Liver (tissue), 9 donors: ENCODE results near the gene RIMOC1. TPM values are rescaled to one million over a fixed set of nuclear protein-coding genes. Genes with fewer than 3 reads are reported as not detected.

ENCODE experiments used
- DNase-seq: peaks from one replicate; pipeline ENCODE4 v3.0.0-alpha.2; 2017; ENCODE audit warnings: low spot score
- H3K27ac ChIP-seq, 2 donors: one replicate each; pipeline ENCODE4 v1.7.0; 2013; ENCODE audit warnings: inconsistent platforms in 2 of 2, low read length in 2 of 2, control low read depth in 1 of 2, low read depth in 1 of 2, mild to moderate bottlenecking in 1 of 2
- H3K27me3 ChIP-seq, 4 donors: one replicate each; pipeline versions ENCODE4 v1.6.1 to v1.7.0; 2013; ENCODE audit warnings: low read length in 3 of 4, inconsistent platforms in 1 of 4, mild to moderate bottlenecking in 1 of 4, moderate library complexity in 1 of 4; ENCODE audit not compliant: control insufficient read depth in 4 of 4, insufficient read depth in 4 of 4
- H3K36me3 ChIP-seq, 4 donors: one replicate each; pipeline versions ENCODE4 v1.6.1 to v1.7.0; 2013; ENCODE audit warnings: low read length in 3 of 4, mild to moderate bottlenecking in 3 of 4, low read depth in 1 of 4, moderate library complexity in 1 of 4; ENCODE audit not compliant: control insufficient read depth in 4 of 4, insufficient read depth in 3 of 4
- H3K4me1 ChIP-seq, 4 donors: one replicate each; pipeline versions ENCODE4 v1.6.1 to v1.7.0; 2013; ENCODE audit warnings: low read length in 3 of 4, mild to moderate bottlenecking in 3 of 4, moderate library complexity in 1 of 4; ENCODE audit not compliant: control insufficient read depth in 4 of 4, insufficient read depth in 4 of 4
- H3K4me3 ChIP-seq, 3 donors: one replicate each; pipeline versions ENCODE4 v1.6.1 to v1.7.0; 2013; ENCODE audit warnings: low read length in 3 of 3, control low read depth in 1 of 3, low read depth in 1 of 3, mild to moderate bottlenecking in 1 of 3
- H3K9ac ChIP-seq, 2 donors: one replicate each; pipeline ENCODE4 v1.7.0; 2013; ENCODE audit warnings: low read length in 2 of 2, mild to moderate bottlenecking in 2 of 2, moderate library complexity in 2 of 2, control low read depth in 1 of 2, low read depth in 1 of 2
- H3K9me3 ChIP-seq, 4 donors: one replicate each; pipeline versions ENCODE4 v1.6.1 to v1.7.0; 2013; ENCODE audit warnings: low read length in 3 of 4; ENCODE audit not compliant: control insufficient read depth in 4 of 4
- EGR1 ChIP-seq, 2 donors: IDR thresholded peaks; 2 replicates each; pipeline ENCODE4 v1.6.1; 2016 to 2018; ENCODE audit warnings: antibody characterized with exemption in 2 of 2, low read depth in 2 of 2
- FOXA1 ChIP-seq: IDR thresholded peaks from 2 replicates; pipeline ENCODE4 v1.6.1; 2016; ENCODE audit warnings: antibody characterized with exemption
- FOXA2 ChIP-seq: IDR thresholded peaks from 2 replicates; pipeline ENCODE4 v1.6.1; 2016; ENCODE audit warnings: antibody characterized with exemption
- HNF4A ChIP-seq, 2 donors: conservative IDR thresholded peaks; 2 replicates each; pipeline ENCODE4 v1.6.1; 2016; ENCODE audit warnings: antibody characterized with exemption in 2 of 2, mild to moderate bottlenecking in 2 of 2
- JUND ChIP-seq, 2 donors: IDR thresholded peaks; 2 replicates each; pipeline ENCODE4 v1.6.1; 2016; ENCODE audit warnings: antibody characterized with exemption in 2 of 2
- NR2F2 ChIP-seq: IDR thresholded peaks from 2 replicates; pipeline ENCODE4 v1.6.1; 2016; ENCODE audit warnings: antibody characterized with exemption
- RAD21 ChIP-seq, 2 donors: IDR thresholded peaks; 2 replicates each; pipeline ENCODE4 v1.6.1; 2016; ENCODE audit warnings: antibody characterized with exemption in 2 of 2, mild to moderate bottlenecking in 2 of 2
- REST ChIP-seq: IDR thresholded peaks from 2 replicates; pipeline ENCODE4 v1.6.1; 2016; ENCODE audit warnings: antibody characterized with exemption, mild to moderate bottlenecking
- RXRA ChIP-seq, 2 donors: IDR thresholded peaks; 2 replicates each; pipeline ENCODE4 v1.6.1; 2017 to 2018; ENCODE audit warnings: antibody characterized with exemption in 2 of 2, mild to moderate bottlenecking in 1 of 2
- SP1 ChIP-seq: IDR thresholded peaks from 2 replicates; pipeline ENCODE4 v1.6.1; 2018; ENCODE audit warnings: antibody characterized with exemption, mild to moderate bottlenecking
- TAF1 ChIP-seq: conservative IDR thresholded peaks from 2 replicates; pipeline ENCODE4 v1.6.1; 2016; ENCODE audit warnings: antibody characterized with exemption, mild to moderate bottlenecking
- YY1 ChIP-seq: IDR thresholded peaks from 2 replicates; pipeline ENCODE4 v1.6.1; 2016; ENCODE audit warnings: antibody characterized with exemption, mild to moderate bottlenecking
- WGBS: extraction: QIAGEN DNeasy Blood & Tissue Kit; methylation state at CpG from one replicate; pipeline ENCODE4 v1.1.7; 2013; 5-methylcytosine and 5-hydroxymethylcytosine counted together
- polyA plus RNA-seq, 2 donors: library from polyadenylated mRNA; stranded (reverse) in 1 of 2; unstranded in 1 of 2; fragments of 200-250 nt in 1 of 2; fragments of >200 nt in 1 of 2; fragmentation: Nextera tagmentation in 1 of 2; extraction: Ambion mirVana in 1 of 2; gene quantifications; one replicate each; pipeline versions ENCODE4 v1.2.1 to v1.2.3, GENCODE V29; 2013 to 2015
- total RNA-seq, 2 donors: library from RNA; depleted of rRNA; stranded (reverse); fragments of >200 nt; gene quantifications; one replicate each; pipeline ENCODE4 v1.2.3, GENCODE V29; 2014
- TF ChIP-seq, protein P1 (sequence below): fragments of 150-350 bp; IDR thresholded peaks from 2 replicates; pipeline ENCODE4 v1.5.1; 2017; ENCODE audit warnings: improper control_type of control experiment, low read depth, low read length; ENCODE audit not compliant: missing input control
- TF ChIP-seq, protein P2 (sequence below): IDR thresholded peaks from 2 replicates; pipeline ENCODE4 v1.6.1; 2016; ENCODE audit warnings: antibody characterized with exemption
- TF ChIP-seq, protein P3 (sequence below): IDR thresholded peaks from 2 replicates; pipeline ENCODE4 v1.6.1; 2016; ENCODE audit warnings: antibody characterized with exemption
- donor health status: healthy.
- donor health status: healthy.
- donor health status: healthy.
- donor health status: healthy.
- donor health status: healthy.

The RIMOC1 gene
- total and polyA plus RNA-seq, 4 donors: 3.7 to 11.8 (median 6.7) TPM

DNA sequence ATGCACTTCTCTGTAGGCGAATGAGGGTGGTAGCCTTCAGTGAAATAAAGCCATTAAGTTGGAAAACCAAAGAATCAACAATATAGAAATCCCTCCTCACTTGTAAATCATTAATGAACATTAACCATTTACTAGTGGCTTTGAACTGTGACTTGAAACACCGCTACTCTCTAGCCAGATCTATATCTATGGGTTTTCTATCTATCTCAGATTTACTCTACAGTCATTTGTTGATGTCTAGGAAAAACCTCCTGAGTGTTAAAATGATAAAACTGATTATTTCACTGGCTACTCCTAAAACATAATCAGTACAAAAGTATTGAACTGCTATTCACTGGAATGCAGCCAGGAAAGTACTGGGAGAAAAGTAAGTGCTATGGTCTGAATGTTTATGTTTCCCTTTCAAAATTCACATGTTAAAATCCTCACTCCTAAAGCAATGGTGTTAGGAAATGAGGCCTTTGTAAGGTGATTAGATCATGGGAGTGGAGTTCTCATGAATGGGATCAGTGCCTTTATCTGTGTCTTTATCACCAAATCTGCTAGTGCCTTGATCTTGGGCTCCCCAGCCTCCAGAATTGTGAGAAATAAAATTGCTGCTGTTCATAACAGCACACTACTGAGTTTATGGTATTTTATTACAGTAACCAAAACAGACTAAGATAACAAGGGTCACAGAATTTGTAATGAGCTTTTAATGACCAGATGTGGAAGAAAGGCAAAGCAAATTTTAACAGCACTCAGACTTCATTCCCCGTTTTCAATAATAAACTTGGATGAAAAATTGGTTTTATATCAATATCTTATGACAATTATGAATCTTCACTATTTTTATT, 25.3 kb upstream of the RIMOC1 start:
- no peaks in the 10 kb centered on the region for H3K4me1 ChIP-seq
- H3K9me3 ChIP-seq: no peaks in the 10 kb centered on the region
- no peak for TF ChIP-seq EGR1 (IDR thresholded peaks at IDR 0.05; ENCODE audit: low read depth in 2 of 2)
- no peak overlapping the region for H3K27ac ChIP-seq
- no peak for DNase-seq
- H3K36me3 ChIP-seq: no peaks in the 10 kb centered on the region
- no peak overlapping the region for H3K4me3 ChIP-seq
- H3K27me3 ChIP-seq: peaks cover 0 to 6% (median 1%) of the 10 kb centered on the region in 4 donors
- H3K9ac ChIP-seq: no peak overlapping the region
- 65% methylated on average over 3 of the region's 3 CpGs for WGBS

- no peak overlapping the region for H3K27ac ChIP-seq
- no peak for TF ChIP-seq YY1
- TF ChIP-seq REST: no peak
- TF ChIP-seq TAF1: no peak
- TF ChIP-seq JUND (IDR thresholded peaks at IDR 0.05): no peak
- no peak for TF ChIP-seq FOXA2
- TF ChIP-seq RAD21 (IDR thresholded peaks at IDR 0.05): no peak
- TF ChIP-seq, protein P1, sequence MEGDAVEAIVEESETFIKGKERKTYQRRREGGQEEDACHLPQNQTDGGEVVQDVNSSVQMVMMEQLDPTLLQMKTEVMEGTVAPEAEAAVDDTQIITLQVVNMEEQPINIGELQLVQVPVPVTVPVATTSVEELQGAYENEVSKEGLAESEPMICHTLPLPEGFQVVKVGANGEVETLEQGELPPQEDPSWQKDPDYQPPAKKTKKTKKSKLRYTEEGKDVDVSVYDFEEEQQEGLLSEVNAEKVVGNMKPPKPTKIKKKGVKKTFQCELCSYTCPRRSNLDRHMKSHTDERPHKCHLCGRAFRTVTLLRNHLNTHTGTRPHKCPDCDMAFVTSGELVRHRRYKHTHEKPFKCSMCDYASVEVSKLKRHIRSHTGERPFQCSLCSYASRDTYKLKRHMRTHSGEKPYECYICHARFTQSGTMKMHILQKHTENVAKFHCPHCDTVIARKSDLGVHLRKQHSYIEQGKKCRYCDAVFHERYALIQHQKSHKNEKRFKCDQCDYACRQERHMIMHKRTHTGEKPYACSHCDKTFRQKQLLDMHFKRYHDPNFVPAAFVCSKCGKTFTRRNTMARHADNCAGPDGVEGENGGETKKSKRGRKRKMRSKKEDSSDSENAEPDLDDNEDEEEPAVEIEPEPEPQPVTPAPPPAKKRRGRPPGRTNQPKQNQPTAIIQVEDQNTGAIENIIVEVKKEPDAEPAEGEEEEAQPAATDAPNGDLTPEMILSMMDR: no peak
- TF ChIP-seq, protein P2, sequence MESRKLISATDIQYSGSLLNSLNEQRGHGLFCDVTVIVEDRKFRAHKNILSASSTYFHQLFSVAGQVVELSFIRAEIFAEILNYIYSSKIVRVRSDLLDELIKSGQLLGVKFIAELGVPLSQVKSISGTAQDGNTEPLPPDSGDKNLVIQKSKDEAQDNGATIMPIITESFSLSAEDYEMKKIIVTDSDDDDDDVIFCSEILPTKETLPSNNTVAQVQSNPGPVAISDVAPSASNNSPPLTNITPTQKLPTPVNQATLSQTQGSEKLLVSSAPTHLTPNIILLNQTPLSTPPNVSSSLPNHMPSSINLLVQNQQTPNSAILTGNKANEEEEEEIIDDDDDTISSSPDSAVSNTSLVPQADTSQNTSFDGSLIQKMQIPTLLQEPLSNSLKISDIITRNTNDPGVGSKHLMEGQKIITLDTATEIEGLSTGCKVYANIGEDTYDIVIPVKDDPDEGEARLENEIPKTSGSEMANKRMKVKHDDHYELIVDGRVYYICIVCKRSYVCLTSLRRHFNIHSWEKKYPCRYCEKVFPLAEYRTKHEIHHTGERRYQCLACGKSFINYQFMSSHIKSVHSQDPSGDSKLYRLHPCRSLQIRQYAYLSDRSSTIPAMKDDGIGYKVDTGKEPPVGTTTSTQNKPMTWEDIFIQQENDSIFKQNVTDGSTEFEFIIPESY: no peak
- no peak for TF ChIP-seq FOXA1
- no peak for TF ChIP-seq RXRA (IDR thresholded peaks at IDR 0.05)
- TF ChIP-seq NR2F2: no peak
- TF ChIP-seq, protein P3, sequence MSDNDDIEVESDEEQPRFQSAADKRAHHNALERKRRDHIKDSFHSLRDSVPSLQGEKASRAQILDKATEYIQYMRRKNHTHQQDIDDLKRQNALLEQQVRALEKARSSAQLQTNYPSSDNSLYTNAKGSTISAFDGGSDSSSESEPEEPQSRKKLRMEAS: no peak
- no peak for TF ChIP-seq HNF4A (conservative IDR thresholded peaks at IDR 0.05)
- no peak for TF ChIP-seq SP1
- H3K36me3 ChIP-seq: no peaks in the 10 kb centered on the region
- H3K9me3 ChIP-seq: no peaks in the 10 kb centered on the region
- no peak overlapping the region for H3K4me3 ChIP-seq
- no peaks in the 10 kb centered on the region for H3K4me1 ChIP-seq
- H3K27me3 ChIP-seq: peaks cover 0 to 6% (median 2%) of the 10 kb centered on the region in 4 donors
- no peak for DNase-seq
- 88% methylated on average over 5 of the region's 5 CpGs for WGBS
- no peak overlapping the region for H3K9ac ChIP-seq
These were observed 21.4 kb upstream of the RIMOC1 start for GRCh38 chr5:41882765-41883164.
